SK-N-SH treated with all-trans-retinoic acid at 6 μM for 48 hours (cell line): ENCODE results near the gene FGD5.
A peak's percentile ranks its signal among the peaks of the same experiment; 100 is the strongest.

Source experiments
- ATAC-seq: fragments of 200-7000 bp; cut with Tn5 transposase; 3 replicates; pipeline ENCODE4 v1.9.1; 2020; ENCODE audit warnings: mild to moderate bottlenecking, moderate library complexity
- ARNTL ChIP-seq: fragments of 450-650 bp; formaldehyde crosslinking; IDR thresholded peaks from 2 replicates; pipeline ENCODE4 v1.5.0; 2020; ENCODE audit warnings: low read depth, mild to moderate bottlenecking, moderate library complexity, borderline replicate concordance
- CSDC2 ChIP-seq: fragments of 250-450 bp; sonication (Bioruptor Pico); IDR thresholded peaks from 2 replicates; pipeline ENCODE4 v1.5.0; 2020; ENCODE audit warnings: mild to moderate bottlenecking, moderate library complexity
- CSRNP3 ChIP-seq: fragments of 250-450 bp; sonication (Bioruptor Pico); IDR thresholded peaks from 2 replicates; pipeline ENCODE4 v1.5.1; 2021; ENCODE audit warnings: mild to moderate bottlenecking, moderate library complexity
- ESRRG ChIP-seq: fragments of 250-450 bp; sonication (Bioruptor Pico); IDR thresholded peaks from 2 replicates; pipeline ENCODE4 v1.6.1; 2021; ENCODE audit warnings: mild to moderate bottlenecking
- ISL1 ChIP-seq: fragments of 250-450 bp; sonication (Bioruptor Pico); IDR thresholded peaks from 2 replicates; pipeline ENCODE4 v2.1.2; 2022; ENCODE audit warnings: mild to moderate bottlenecking, moderate library complexity
- OSR1 ChIP-seq: fragments of 250-450 bp; sonication (Bioruptor Pico); IDR thresholded peaks from 2 replicates; pipeline ENCODE4 v1.8.0; 2022; ENCODE audit warnings: moderate library complexity, mild to moderate bottlenecking, inconsistent platforms
- PATZ1 ChIP-seq: fragments of 250-450 bp; sonication (Bioruptor Pico); IDR thresholded peaks from 2 replicates; pipeline ENCODE4 v1.8.0; 2020; ENCODE audit warnings: mild to moderate bottlenecking, moderate library complexity, borderline replicate concordance
- POU6F1 ChIP-seq: fragments of 250-450 bp; sonication (Bioruptor Pico); IDR thresholded peaks from 2 replicates; pipeline ENCODE4 v1.8.0; 2021; ENCODE audit warnings: low read depth, mild to moderate bottlenecking, moderate library complexity, borderline replicate concordance
- PPARA ChIP-seq: fragments of 250-450 bp; sonication (Bioruptor Pico); IDR thresholded peaks from 2 replicates; pipeline ENCODE4 v1.5.0; 2020; ENCODE audit warnings: mild to moderate bottlenecking, borderline replicate concordance
- RARB ChIP-seq: fragments of 250-450 bp; sonication (Bioruptor Pico); IDR thresholded peaks from 2 replicates; pipeline ENCODE4 v1.8.0; 2021; ENCODE audit warnings: mild to moderate bottlenecking, moderate library complexity
- SNAI2 ChIP-seq: fragments of 250-450 bp; sonication (Bioruptor Pico); IDR thresholded peaks from 2 replicates; pipeline ENCODE4 v1.5.0; 2020; ENCODE audit warnings: mild to moderate bottlenecking, moderate library complexity
- TCF4 ChIP-seq: fragments of 250-450 bp; sonication (Bioruptor Pico); IDR thresholded peaks from 2 replicates; pipeline ENCODE4 v1.8.0; 2021; ENCODE audit warnings: mild to moderate bottlenecking, moderate library complexity, borderline replicate concordance
- TOX ChIP-seq: fragments of 250-450 bp; sonication (Bioruptor Pico); IDR thresholded peaks from 2 replicates; pipeline ENCODE4 v1.8.0; 2021; ENCODE audit warnings: mild to moderate bottlenecking, moderate library complexity, borderline replicate concordance
- TSHZ2 ChIP-seq: fragments of 250-450 bp; sonication (Bioruptor Pico); IDR thresholded peaks from 2 replicates; pipeline ENCODE4 v1.5.0; 2020; ENCODE audit warnings: mild to moderate bottlenecking, moderate library complexity
- ZC3H10 ChIP-seq: fragments of 250-450 bp; sonication (Bioruptor Pico); IDR thresholded peaks from 2 replicates; pipeline ENCODE4 v1.5.1; 2021; ENCODE audit warnings: mild to moderate bottlenecking, moderate library complexity
- ZFP3 ChIP-seq: fragments of 250-450 bp; sonication (Bioruptor Pico); IDR thresholded peaks from 2 replicates; pipeline ENCODE4 v1.5.0; 2020; ENCODE audit warnings: mild to moderate bottlenecking, moderate library complexity
- ZFP30 ChIP-seq: fragments of 450-650 bp; formaldehyde crosslinking; IDR thresholded peaks from 2 replicates; pipeline ENCODE4 v1.5.0; 2022; ENCODE audit warnings: mild to moderate bottlenecking, moderate library complexity
- ZNF70 ChIP-seq: fragments of 450-650 bp; formaldehyde crosslinking; IDR thresholded peaks from 2 replicates; pipeline ENCODE4 v1.5.0; 2020; ENCODE audit warnings: mild to moderate bottlenecking, moderate library complexity
- ZNF8 ChIP-seq: fragments of 450-650 bp; formaldehyde crosslinking; IDR thresholded peaks from 2 replicates; pipeline ENCODE4 v1.5.0; 2020; ENCODE audit warnings: mild to moderate bottlenecking, moderate library complexity

Gene FGD5

GRCh38 chr3:14780927-14781507, 37.7 kb upstream of the FGD5 start:
- TF ChIP-seq PPARA (CRISPR knock-in tag) (no peak), TSHZ2 (CRISPR knock-in tag) (no peak), ZNF8 (CRISPR knock-in tag) (no peak), SNAI2 (CRISPR knock-in tag) (no peak), ARNTL (no peak), RARB (CRISPR knock-in tag) (no peak), ZFP30 (no peak), PATZ1 (CRISPR knock-in tag) (no peak), ZC3H10 (CRISPR knock-in tag) (no peak), ESRRG (CRISPR knock-in tag) (no peak), ISL1 (no peak), ZNF70 (no peak), ZFP3 (no peak), CSDC2 (CRISPR knock-in tag) (no peak), OSR1 (CRISPR knock-in tag) (no peak), TOX (CRISPR knock-in tag) (no peak)
- ATAC-seq = peak; percentile 80

GRCh38 chr3:14783480-14784086, 35.2 kb upstream of the FGD5 start:
- TF ChIP-seq ZFP3 = no peak
- TF ChIP-seq ZFP30 = no peak
- TF ChIP-seq ESRRG (CRISPR knock-in tag) = no peak
- TF ChIP-seq ZC3H10 (CRISPR knock-in tag) = no peak
- TF ChIP-seq OSR1 (CRISPR knock-in tag) = no peak
- no peak for TF ChIP-seq TCF4 (CRISPR knock-in tag)
- no peak for ATAC-seq

GRCh38 chr3:14784087-14784681, 34.6 kb upstream of the FGD5 start:
- no peak for TF ChIP-seq CSRNP3
- no peak for TF ChIP-seq POU6F1 (CRISPR knock-in tag)
- TF ChIP-seq TSHZ2 (CRISPR knock-in tag) = 0 out of 2 replicates have a peak, but pooled peaks have one; percentile 30
- TF ChIP-seq PATZ1 (CRISPR knock-in tag) = no peak

More at GRCh38 chr3:14784087-14784681, 34.6 kb upstream of the FGD5 start:
- ATAC-seq = peak; percentile 41; the same call in 1 of the 3 replicates
